Measurements from ENCODE around the gene FBXW5. TPM values are rescaled to one million over a fixed set of nuclear protein-coding genes. Genes with fewer than 3 reads are reported as not detected.

FBXW5 gene
- total and polyA plus RNA-seq, 12 donors, result 118 to 215 (median 145) TPM

DNA sequence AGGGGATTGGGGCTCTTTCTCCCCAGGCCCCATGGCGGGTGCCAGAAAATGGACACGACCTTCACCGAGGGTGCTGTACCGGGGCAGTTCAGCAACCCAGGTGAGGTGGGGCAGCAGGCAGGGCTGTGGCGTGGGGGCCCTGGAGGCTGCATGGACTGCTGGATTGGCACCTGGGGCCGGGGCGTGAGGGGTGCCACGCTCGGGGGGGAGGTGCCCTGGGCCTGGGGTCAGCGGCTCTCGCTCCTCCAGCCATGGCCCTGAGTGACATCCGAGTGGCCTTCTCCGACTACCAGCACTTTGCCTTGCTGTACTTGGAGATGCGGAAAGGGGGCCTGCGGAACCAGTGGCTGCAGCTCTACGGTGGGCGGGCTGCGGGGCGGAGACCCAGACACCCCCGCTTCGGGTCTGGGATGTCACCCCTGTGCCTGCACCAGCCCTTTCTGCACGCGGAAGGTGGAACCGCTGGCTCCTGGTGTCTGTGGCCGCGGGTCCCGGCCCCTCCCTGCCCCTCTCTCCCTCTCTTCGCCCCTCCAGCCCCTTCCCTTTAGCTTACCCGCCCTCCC, 40.0 kb upstream of the FBXW5 start:
- no peak for TF ChIP-seq CTCF (IDR thresholded peaks at IDR 0.05)
- no peaks in the 10 kb centered on the region for H3K36me3 ChIP-seq
- DNase-seq, result peak in 1 of 2 donors; percentile 21
- H3K27ac ChIP-seq, result no peak overlapping the region
- peaks cover 5 to 58% (median 35%) of the 10 kb centered on the region in 9 donors for H3K4me1 ChIP-seq
- peaks cover 0 to 38% (median 15%) of the 10 kb centered on the region in 7 donors for H3K27me3 ChIP-seq
- no peak for ATAC-seq
- H3K9me3 ChIP-seq, result no peaks in the 10 kb centered on the region
- intact Hi-C loops (cut with DNase I), result loop anchor here in 1 of 10 donors (5.0 kb wide), 1 partner anchor 37 kb away; the partner anchor contains the start of gene C8G
- 63 to 69% methylated on average over 22 to 29 of the region's 29 CpGs for WGBS, 2 donors
- no peak overlapping the region for H3K4me3 ChIP-seq

DNA sequence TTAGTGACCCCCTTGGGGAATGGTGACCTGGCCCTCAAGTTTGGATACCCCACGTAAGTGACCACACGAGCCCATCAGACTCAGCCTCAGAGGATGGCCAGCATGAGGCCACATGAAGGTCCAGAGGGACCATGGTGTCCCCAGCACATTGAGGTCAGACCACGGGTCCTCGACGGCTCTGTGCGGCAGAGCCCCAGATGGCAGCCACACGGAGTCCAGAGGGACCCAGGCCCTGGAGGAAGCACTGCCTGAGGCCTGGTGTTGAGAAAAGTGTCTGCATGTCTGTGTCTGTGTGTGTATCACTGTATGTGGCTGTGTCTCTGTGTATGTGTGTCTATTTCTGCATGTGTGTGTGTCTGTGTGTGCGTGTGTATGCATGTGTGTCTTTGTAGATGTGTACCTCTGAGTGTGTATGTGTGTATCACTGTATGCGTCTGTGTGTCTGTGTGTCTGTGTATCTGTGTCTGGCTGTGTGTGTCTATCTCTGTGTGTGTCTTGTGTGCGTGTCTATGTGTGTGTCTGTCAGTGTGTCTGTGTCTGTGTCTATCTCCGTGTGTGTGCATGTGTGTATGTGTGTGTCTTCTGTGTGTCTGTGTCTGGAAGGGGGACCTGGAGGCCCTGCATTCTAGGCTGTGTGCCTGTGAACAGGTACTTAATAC, 39.2 kb upstream of the FBXW5 start:
- DNase-seq (peak in 1 of 2 donors; percentile 8), ATAC-seq (no peak)
- Histone ChIP-seq H3K27ac (peak overlapping the region in 6 of 10 donors; percentile 83 to 93 (median 89)), H3K36me3 (no peaks in the 10 kb centered on the region), H3K27me3 (peaks cover 0 to 38% (median 15%) of the 10 kb centered on the region in 7 donors), H3K9me3 (no peaks in the 10 kb centered on the region), H3K4me3 (no peak overlapping the region), H3K4me1 (peaks cover 5 to 66% (median 40%) of the 10 kb centered on the region in 9 donors)
- WGBS, 2 donors, result 76 to 80% methylated on average over 11 of the region's 11 CpGs
- intact Hi-C loops (cut with DNase I), result loop anchor here in 1 of 10 donors (5.0 kb wide), 1 partner anchor 36 kb away; the partner anchor contains the start of gene C8G
- no peak for TF ChIP-seq CTCF (IDR thresholded peaks at IDR 0.05)

DNA sequence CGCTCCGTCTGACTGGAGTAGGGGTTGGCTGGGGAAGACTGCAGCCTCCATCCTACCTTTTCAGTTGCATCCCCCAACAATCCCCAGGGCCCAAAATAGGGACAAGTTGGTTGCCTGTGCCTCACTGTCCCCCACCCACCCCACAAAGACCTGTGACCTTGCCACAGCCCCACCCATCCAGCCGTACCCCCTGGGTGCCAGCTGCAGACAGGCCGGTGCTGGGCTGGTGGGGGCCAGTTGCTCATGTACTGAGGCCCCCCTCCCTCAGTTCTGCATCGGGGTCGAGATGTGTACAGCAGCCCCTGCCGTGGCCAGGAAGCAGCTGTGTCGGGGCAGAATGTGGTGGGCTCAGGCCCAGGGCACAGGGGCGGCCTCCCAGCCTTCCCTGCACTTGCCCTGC, 38.6 kb upstream of the FBXW5 start:
- TF ChIP-seq CTCF (IDR thresholded peaks at IDR 0.05), result no peak
- intact Hi-C loops (cut with DNase I), result loop anchor here in 1 of 10 donors (5.0 kb wide), 1 partner anchor 36 kb away; the partner anchor contains the start of gene C8G
- 82 to 83% methylated on average over 9 of the region's 9 CpGs for WGBS, 2 donors
- Histone ChIP-seq H3K4me1 (peaks cover 5 to 68% (median 40%) of the 10 kb centered on the region in 9 donors), H3K27me3 (peaks cover 0 to 38% (median 15%) of the 10 kb centered on the region in 7 donors), H3K36me3 (no peaks in the 10 kb centered on the region), H3K9me3 (no peaks in the 10 kb centered on the region), H3K4me3 (no peak overlapping the region), H3K27ac (peak overlapping the region in 8 of 10 donors; percentile 82 to 93 (median 89))
- no peak for ATAC-seq
- DNase-seq, result no peak

DNA sequence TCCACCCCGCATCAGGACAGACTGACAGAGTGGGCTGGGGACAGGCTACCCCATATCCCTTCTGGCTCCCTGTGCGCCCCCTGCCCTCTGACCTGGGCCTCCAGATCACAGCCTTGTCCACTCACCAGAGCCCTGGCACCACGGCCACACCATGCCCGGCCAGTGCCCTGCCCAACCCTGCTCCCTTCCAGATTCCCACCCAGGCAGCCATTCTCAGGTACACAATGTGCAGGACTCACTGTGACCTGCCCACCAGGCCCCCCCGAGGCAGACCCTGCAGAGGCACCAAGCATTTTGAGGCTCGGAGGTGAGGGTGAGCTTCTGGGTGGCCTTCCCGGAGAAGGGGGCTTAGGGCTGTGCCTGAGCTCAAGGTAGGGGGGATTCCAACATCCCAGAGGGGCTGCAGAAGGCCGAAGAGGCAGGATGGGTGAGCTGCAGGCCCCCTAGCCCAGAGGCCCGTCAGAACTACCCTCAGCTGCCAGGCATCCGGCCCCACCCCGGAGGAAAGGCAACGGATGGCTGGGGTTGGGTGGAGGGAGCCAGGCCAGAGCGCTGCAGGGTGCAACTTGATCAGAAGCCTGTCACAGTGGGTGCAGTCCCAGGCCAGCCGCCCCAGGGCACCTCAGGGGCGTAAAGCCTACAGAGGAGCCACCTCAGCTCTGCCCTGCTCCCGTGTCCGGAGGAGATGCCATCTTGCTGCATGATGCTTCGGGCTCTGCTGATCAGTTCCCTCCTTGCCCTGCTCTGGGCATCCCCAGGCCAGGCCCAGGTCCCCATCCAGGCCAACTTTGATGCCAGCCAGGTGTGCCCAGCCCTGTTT, 37.9 kb upstream of the FBXW5 start, which contains the start of gene LCNL1:
Gene LCNL1, plus strand, starts transcription at position 762 of the 820 bp plus-strand sequence. CDS start 594 bp downstream, outside the sequence.
- 66 to 68% methylated on average over 18 of the region's 18 CpGs for WGBS, 2 donors
- peak in 4 of 8 donors; percentile 13 to 36 (median 19) for ATAC-seq

More for the DNA sequence above, 37.9 kb upstream of the FBXW5 start, which contains the start of gene LCNL1:
- H3K9me3 ChIP-seq, result no peaks in the 10 kb centered on the region
- H3K36me3 ChIP-seq, result no peaks in the 10 kb centered on the region
- peaks cover 5 to 75% (median 47%) of the 10 kb centered on the region in 9 donors for H3K4me1 ChIP-seq
- DNase-seq, result peak in 1 of 2 donors; percentile 46
- peaks cover 0 to 45% (median 15%) of the 10 kb centered on the region in 7 donors for H3K27me3 ChIP-seq
- TF ChIP-seq CTCF (IDR thresholded peaks at IDR 0.05), result no peak
- intact Hi-C loops (cut with DNase I), result loop anchor here in 1 of 10 donors (5.0 kb wide), 1 partner anchor 35 kb away; the partner anchor contains the start of gene C8G
- no peak within 1 kb of the TSS for H3K4me3 ChIP-seq
- peak within 1 kb of the TSS; percentile 40 to 93 (median 88) for H3K27ac ChIP-seq
